Measurements from ENCODE around the gene SLC22A23.
A peak's percentile ranks its signal among the peaks of the same experiment; 100 is the strongest.

SLC22A23 gene

DNA sequence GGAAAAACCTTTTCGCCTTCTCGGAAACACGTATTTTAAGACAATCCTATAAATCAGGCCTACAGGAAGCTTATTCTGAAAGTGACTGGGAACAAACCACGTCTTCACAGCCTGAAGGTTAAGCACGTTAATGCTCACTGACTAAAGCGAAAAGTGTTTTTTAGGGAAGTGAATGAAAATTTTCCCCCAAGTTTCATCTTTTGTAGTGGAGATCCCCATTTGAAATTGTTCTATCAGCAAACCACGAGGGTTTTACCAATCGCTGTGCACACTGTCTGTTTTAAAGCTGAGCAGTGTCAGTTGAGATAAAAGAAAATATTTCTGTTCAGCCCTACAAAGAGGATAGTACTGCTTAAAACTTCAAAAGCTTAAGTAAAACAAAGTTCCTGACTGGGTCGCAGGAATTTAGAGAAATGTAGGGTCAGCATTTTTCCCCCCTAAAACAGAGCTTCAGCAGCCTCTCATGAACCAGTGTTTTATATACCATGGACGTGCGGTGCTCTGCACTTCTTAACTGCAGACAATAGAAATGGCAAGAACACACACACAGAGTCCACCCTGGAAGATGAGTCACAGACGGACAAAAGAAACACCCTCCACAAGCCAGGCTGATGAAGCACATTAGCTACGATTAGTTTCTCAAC lies 34.9 kb downstream of the SLC22A23 start:
- no peak for DNase-seq

DNA sequence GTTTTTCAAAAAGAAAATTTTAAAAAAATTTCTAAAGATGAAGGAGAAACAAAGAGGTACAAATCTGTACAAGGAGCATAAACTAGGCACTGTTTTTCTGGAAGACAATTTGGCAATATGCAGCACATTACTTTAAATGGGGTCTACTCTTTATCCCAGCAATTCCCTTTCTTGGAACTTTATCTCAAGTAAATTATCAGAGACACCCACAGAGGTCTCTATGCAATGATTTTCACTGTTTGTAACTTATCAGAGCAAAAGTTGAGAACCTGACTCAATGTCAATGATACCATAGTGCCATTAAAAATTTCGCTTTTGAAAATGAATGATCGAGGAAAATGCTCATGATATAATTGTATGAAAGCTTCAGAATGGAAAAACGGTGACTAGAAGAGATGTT lies 35.7 kb downstream of the SLC22A23 start:
- DNase-seq = no peak

DNA sequence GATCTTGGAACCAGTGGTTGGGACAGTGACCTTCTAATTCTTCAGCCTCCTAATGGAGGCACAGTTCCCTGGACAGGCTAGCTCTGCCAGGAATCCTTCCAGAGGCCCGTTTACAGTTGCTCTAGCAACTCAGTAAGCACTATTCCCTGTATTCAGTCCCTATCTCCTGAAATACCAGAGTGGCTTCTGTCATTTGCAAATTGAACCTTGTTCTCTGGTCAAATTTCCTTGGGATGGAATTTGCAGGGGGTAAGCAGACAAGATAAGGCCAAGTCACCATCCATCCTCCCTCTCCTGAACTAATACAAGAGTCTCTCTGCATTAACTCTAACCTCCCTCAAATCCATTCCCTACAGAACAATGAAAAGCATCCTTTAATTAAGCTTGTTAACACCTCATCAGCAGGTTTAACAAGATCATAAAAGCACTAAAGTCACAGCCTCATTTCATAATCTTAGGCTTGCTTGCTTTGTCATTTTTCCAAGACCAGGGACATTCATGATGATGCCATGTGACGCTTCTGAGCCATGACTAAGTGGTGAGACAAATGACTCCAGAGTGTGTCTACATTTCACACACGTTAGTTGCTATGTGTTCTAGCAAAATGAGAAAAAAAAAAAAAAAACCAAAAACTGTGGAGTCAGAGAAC lies 37.1 kb downstream of the SLC22A23 start:
- DNase-seq = no peak

DNA sequence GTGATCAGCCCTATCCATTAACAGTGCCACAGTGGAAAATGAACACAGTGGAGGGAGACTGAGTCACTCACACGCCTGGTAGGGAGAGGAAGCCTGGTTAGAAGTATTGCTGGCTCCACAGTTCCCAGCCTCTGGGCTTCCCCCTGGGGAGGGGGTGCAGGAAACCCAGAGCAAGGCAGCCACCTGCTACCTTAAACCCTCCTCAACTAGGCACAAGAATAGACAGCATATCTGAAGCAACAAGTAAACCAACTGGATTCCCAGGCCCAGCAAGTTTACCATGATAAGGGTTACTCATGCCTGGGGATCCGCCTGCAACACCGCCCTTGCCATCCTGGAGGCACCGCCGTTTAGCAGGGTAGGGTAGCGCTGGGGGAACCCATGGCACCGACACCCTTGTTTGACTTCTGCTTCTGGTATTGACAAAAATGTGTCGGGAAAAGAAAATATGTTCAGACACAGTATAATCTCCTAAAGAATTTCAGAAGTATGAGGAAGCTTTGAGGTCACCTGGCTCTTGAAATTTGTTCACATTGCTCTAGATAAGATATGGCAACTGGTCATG lies 38.3 kb downstream of the SLC22A23 start:
- DNase-seq = no peak

DNA sequence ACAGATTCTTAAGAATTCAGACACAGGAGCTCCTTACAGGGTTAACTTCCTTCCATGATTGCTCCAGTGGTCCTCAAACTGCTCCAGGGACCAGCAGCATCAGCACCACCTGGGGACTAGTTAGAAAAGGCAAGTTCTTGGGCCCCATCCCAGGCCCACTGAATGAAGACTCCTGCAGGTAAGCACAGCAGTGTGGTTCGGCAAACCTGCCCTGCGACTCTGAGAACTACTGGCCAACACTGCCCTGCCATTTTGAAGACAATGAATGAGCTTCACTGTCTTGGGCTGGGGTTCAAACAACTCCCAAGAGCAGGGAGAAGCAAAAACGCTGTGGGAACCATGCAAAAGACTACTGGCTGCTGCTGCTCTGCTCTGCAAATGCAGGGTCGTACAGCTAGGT lies 39.4 kb downstream of the SLC22A23 start:
- DNase-seq = no peak

DNA sequence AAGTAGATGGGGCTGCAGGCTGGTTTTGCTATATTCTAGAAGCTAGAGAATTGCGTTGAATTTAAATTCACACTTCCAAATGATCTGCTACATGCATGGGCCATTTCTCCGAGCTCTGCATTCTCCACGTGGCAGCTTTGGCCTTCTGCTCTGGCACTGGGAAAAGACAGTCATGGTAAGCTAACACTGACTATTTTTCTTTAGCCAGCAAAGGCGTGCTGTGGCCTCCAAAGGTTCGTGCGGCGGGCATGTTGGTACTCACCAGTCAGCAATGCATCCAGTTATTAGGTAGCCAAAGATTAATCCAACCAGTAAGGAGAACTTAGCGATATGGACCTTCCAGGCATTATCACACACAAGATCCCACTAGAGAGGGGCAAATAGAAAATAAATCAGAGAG lies 41.4 kb downstream of the SLC22A23 start:
- DNase-seq = no peak

DNA sequence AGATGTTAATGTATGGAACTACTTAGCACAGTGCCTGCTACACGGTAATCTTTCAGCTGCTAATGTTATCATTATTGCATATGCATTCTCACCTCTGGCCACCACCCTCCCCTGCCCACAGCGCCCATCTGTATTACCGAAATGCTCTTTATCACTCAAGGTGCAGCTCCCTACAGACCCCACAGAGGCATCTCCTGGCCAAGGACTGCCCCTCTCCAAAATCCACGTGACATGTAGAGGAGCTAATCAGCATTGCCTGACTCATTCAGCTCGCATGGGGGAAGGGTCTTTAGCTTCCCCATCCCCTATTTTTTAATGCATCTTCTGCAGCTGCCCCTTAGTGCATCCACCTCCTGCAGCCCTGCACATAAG lies 41.8 kb downstream of the SLC22A23 start:
- no peak for DNase-seq

DNA sequence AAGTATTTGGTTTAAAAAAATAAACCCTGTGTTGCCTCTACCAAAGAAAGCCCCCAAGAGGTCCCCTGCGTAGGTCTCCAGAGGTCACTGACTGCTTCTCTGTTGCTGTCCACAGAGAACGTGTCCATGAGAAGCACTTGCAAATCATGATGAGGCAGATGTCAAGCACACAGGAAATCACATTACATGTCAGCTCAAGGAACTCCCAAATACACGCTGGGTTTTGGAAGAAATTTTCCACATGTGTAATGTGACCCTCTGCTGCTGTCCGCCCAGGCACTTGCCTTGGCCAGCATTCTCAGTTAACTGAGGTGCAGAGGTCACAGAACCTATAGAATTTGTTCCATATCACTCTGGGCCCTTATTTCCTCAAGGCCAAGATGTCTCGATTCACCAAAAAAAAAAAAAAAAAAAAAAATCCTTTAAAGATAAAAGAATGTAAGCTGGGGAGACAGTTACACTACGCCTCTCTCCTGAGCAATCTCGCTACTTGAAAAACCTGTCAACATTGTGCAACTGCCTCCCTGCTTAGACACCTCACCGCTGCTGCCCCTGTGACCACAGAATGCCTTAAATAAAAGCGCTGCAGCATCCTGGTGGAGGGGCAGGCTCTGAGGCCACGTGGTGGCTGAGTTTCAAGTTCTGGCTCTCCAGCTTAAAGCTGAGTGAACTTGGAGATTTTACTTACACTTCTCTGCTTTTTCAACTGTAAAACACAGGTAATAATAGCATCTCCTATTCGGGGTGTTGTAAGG lies 42.3 kb downstream of the SLC22A23 start:
- DNase-seq = no peak

DNA sequence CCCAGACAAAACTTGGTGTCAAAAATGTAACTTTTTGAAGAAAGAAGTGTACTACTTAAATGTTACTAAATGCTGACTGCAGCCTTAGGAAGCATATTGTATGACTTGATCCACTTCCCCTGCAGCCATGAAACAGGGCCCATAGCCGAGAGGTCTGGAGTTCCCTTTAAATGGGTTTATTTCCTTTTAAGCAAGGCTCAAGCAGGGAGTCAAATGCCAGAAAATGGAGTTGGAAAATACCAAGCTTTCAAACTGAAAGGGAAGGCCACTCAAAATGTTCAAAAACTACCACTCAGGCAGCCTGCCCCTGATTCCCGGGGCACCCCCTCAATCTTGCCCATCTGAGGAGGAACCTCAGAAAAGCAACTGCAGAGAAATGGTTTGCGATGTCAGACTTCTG lies 43.3 kb downstream of the SLC22A23 start:
- no peak for DNase-seq

DNA sequence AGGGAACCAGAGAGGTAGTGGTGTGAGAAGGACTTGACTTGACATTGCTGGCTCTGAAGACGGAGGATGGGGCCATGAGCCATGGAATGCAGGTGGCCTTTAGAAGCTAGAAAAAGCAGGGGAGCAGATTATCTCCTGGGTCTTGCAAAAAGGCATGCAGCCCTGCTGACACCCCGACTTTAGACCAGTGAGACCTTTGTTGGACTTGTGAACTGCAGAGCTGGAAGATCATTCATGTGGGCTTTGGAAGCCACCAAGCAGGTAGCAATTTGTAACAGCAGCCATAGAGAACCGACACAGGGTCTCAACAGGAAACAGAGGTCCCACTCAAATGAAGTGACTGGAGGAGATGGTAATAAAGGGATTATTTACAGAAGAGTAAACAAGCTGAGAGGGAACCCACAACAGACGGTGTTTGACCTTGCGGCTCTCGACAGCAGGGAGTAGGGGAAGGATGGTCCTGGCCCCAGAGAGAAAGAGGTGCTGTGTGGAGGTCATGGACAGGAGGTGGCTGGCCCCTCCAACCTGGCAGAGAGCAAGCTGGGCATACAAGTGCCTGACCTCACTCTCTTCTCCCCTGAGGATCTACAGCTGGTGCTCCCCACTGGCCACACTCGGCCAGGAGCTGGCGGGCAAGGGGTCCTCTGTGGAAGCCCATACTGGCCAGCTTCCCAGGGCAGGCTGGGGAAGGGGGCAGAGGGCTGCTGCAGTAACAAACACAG lies 43.9 kb downstream of the SLC22A23 start:
- DNase-seq = no peak

DNA sequence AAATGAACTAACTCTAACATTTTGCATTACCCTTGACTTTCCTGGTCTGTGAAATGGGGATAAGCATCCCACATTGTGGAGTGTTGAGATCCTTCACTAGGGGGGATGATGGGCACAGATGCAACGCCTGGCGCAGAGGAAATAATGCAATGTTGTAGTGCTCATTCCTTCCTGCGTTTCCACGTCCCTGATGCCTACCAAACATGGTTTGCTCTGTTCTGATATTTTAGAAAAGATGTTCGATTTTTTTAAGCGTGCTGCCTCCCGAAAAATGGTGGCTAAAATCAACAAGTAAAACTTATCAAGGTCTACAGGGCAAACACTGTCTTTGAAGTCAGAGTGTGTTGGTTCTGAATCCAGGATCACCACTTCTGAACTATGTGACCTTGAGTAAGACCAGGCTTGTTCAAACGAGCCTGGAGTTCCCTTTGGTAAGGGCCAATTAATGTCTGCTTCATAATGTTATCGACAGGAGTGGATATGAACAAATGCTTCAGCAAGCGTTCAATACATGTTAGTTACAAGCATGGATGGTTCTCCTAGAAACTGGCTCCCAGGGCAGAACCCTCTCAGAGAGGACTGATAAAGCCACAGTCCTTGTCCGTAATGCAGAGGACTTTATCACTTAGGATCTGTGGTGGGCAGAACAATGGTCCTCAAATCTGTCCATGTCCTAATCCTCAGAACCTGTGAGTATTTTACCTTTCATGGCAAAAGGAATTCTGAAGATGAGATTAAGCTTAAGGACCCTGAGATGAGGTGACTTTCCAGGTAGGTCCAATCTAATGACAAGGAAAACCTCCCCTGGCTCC lies 44.7 kb downstream of the SLC22A23 start:
- DNase-seq = no peak

DNA sequence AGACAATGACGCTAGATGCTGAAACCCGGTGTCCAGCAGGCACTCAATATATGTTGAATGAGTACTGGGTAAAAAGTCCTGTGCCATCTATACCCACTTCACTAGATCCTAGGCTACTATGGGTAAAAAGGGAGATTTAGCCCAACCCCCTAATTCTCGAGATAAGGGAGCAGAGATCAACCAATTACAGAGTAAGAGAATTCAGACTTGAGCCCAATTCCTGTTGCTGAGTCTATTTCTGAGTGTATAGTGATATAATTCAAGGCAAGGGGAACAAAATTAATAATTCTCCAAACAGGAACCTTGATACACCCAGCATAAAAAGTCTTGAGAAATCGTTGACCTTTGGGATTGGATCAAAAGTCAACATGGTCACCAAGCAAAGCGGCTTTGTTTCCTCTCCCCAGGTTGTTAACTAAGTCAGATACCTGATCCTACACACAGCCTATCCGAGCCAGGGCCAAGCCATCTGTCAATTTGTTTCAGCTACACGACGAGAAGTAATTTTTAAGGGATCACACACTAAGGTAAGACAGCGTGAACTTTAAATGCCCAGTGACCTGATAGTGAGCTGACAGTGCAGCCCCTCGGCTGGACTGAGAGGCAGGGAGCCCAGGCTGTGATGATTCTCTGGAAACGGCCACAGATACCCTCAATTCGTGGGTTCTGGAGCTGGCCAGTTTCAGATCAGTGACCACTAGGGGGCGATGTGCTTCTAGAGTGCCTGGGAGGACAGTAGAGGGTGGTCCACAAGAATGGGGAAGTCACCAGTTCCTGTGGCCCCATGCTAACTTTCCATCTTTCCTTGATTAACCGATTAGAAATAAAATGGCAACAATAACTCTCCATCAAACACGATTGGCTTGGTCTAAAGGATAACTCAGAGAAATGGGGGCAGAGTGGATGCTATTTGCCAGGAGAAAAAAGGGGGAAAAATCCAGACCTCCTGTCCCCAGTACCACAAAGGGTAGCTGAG lies 46.2 kb downstream of the SLC22A23 start:
- DNase-seq = peak; percentile 67

DNA sequence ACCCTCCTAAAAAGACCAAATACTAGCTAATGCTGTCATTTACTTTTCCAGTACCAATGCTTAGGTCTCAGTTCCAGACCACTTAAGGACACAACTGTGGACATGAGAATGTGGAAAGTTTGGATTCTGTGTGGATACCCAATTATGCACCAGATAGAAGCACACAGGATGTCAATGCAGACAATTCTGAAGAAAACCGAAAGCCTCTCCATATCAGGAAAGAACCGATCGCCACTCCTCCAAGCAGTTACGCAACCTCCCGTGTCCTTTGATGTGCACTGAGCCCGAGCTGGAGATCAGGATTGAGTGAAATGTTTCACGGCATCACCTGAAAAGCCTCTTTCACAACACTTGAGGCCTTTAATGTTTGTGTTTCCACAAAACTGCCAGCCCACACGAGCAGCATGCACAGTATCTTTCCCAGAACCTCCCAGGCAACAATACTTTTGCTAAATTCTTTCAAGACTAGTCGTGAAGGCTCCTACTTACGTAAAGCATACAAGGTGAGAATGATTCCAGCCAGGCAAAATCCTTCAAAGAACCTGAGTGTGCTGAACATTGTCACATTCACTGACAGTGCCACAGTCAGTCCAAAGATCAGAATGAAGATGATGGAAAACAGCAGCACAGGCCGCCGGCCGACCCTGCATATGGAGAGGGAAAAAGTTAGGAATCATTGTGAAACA lies 47.0 kb downstream of the SLC22A23 start:
- no peak for DNase-seq

DNA sequence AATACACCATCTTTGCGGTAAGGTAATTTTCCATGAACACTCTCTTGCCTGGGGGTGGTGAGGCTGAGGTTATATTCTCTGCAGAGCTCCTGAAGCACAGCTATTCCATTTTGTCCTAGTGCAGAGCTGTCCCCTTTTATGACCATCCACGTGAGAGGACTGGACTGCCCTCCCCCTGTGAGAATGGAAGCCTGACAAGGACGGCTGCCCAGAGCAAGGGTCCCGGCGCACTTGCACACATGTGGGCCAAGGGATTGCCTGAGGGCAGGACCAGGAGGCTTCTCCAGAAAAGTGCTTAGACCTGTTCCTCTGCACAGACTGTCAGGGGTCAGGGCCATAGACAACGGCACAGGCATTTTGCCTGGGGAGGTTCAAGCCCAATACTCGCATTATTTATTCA lies 48.2 kb downstream of the SLC22A23 start:
- no peak for DNase-seq

DNA sequence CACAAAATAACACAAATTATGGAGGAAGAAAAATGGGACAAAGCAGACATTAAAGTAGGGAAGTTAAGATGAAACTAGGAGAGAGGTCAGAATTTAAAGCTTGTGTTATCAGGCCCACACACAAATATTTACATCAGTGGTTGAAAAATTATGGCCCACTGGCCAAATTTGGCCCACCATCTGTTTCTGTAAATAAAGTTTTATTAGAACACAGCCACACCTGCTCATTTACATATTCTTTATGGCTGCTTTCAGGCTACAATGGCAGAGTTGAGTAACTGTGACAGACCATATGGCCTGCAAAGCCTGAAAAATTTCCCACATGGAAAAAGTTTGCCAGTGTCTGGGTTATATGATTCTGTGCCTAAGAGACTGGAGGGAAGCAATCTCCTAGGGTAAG lies 49.0 kb downstream of the SLC22A23 start:
- DNase-seq = no peak

DNA sequence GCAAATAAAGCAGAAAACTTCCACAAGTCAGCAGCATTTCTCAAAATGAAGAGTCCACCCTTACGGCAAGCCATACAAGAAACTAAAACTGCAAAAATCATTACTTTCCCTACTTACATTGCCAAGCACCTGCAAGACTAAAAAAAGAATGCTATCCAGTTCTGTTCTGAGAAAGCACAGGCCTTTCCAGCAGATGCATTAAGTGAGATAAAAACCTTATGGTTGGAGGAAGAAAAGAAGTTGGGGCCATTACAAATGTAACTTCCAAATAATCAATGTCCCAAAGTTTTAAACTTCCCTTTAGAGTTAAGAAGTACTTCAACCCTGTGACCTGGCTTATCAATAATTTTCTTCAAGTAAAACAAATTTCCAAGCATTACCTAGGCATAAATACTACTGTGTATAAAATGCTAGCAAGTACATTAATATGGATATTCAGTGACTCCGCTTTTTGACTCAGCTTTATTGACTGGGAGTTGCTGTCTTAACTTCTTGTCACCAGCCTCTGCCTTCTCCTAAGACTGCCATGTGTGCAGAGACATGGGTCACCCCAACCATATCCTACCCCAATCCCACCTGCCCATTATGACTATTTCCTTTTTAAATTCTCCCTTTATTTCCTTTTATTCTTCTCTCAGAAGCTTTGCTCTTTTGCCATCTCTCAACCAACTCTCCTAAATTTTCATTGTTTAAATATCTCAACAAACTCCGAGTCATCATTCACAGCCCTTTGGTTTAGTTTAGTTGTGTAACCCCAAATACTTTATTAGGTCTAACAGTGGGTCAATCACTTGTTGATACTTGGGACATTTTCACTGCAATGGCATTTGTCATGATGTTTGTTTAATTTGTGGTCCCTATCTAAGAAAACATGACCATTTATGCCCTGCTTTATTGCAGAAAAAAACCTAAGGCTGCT lies 49.7 kb downstream of the SLC22A23 start:
- DNase-seq = no peak

DNA sequence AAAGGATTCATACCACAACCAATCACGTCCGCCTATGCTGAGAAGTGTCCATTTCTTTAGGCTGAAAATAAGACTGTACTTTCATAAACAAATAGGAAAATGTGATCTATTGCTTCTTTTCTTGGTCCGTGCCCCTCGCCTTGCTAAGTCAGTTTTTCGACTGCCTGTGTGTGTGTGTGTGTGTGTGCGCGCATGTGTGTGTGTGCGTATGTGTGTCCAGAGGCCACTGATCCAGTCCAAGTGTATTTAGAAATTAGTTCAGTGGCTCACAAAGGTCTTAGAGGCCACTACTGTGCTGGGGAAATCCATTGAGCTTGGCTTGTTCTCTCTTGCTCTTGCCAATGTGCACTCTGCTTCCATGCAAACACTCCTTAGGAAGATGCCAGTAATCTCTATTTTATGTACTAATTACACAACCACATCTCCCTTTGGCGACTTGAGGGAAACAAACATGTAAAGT lies 50.5 kb downstream of the SLC22A23 start:
- DNase-seq = no peak

DNA sequence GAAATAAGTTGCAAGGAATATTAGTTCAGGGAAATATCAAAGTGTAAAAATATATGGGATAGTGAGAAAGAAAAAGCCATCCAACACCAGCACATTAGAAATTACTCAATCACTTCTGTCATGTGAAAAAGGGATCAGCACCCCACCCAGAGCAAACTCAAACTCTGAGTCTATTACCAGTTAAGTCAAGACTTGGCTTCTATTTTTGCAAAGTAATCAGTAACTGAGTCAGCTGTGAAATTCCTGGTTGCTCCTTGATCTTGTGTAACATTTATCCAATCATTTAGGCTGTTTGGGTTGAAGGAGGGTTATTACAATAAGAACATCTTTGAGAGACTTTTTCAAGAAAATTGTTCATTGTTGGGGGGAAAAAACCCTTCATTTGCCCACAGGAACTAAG lies 51.2 kb downstream of the SLC22A23 start:
- no peak for DNase-seq

DNA sequence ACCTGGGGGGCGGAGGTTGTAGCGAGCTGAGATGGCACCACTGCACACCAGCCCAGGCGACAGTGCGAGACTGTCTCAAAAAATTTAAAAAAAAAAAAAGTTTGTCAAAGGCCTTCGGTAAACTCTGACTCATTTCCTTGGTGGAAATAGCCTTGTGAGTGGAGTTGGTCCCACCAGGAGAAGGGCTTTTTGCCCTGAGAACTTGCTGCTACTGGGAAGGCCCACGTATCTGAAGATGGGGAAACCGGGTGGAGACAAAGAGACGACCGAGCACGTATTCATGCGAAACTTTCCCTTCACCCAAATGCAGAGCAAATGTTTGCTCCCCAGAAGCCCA lies 51.7 kb downstream of the SLC22A23 start:
- no peak for DNase-seq
